GM06990 (cell line): ENCODE measurements around the gene VSIR.

Experiments used
- DNase-seq: peaks from one replicate; pipeline ENCODE4 v3.0.0-alpha.2; 2011; ENCODE audit not compliant: insufficient read length; ENCODE audit errors: extremely low read depth
- H3K27me3 ChIP-seq: replicated peaks from 2 replicates; pipeline ENCODE4 v1.6.0; 2011; ENCODE audit warnings: low read length; ENCODE audit not compliant: control insufficient read depth, insufficient read depth
- H3K36me3 ChIP-seq: 2 replicates; pipeline ENCODE4 v1.5.1; 2011; ENCODE audit warnings: low read length; ENCODE audit not compliant: control insufficient read depth, insufficient read depth
- H3K4me3 ChIP-seq: replicated peaks from 2 replicates; pipeline ENCODE4 v1.5.1; 2011; ENCODE audit warnings: low read depth, mild to moderate bottlenecking, control low read depth, low read length
- CTCF ChIP-seq: IDR thresholded peaks from 2 replicates; pipeline ENCODE4 v1.5.1; 2011; ENCODE audit warnings: low read length, control low read depth, mild to moderate bottlenecking, inconsistent platforms; ENCODE audit not compliant: insufficient read depth, poor library complexity, severe bottlenecking

The VSIR gene

GRCh38 chr10:71743866-71744265 is 29.5 kb downstream of the VSIR start:
- Histone ChIP-seq H3K4me3 (no peak overlapping the region), H3K36me3 (no peaks in the 10 kb centered on the region), H3K27me3 (no peaks in the 10 kb centered on the region)
- DNase-seq: no peak
- no peak for TF ChIP-seq CTCF

GRCh38 chr10:71743089-71743838 is 30.1 kb downstream of the VSIR start:
- no peak for TF ChIP-seq CTCF
- no peak overlapping the region for H3K4me3 ChIP-seq
- H3K27me3 ChIP-seq: no peaks in the 10 kb centered on the region
- no peaks in the 10 kb centered on the region for H3K36me3 ChIP-seq
- DNase-seq: no peak

GRCh38 chr10:71742301-71743088 is 30.8 kb downstream of the VSIR start:
- Histone ChIP-seq H3K4me3 (no peak overlapping the region), H3K36me3 (no peaks in the 10 kb centered on the region), H3K27me3 (no peaks in the 10 kb centered on the region)
- no peak for DNase-seq
- TF ChIP-seq CTCF: no peak

GRCh38 chr10:71741671-71742070 is 31.6 kb downstream of the VSIR start:
- no peak for TF ChIP-seq CTCF
- H3K36me3 ChIP-seq: no peaks in the 10 kb centered on the region

GRCh38 chr10:71741029-71741428 is 32.3 kb downstream of the VSIR start:
- no peak for TF ChIP-seq CTCF
- DNase-seq: no peak
- H3K4me3 ChIP-seq: no peak overlapping the region
- no peaks in the 10 kb centered on the region for H3K36me3 ChIP-seq
- H3K27me3 ChIP-seq: no peaks in the 10 kb centered on the region

More at GRCh38 chr10:71741671-71742070, 31.6 kb downstream of the VSIR start:
- no peak for DNase-seq
- no peak overlapping the region for H3K4me3 ChIP-seq
- no peaks in the 10 kb centered on the region for H3K27me3 ChIP-seq
